ENCODE results near the gene KANK4.

The KANK4 gene

DNA sequence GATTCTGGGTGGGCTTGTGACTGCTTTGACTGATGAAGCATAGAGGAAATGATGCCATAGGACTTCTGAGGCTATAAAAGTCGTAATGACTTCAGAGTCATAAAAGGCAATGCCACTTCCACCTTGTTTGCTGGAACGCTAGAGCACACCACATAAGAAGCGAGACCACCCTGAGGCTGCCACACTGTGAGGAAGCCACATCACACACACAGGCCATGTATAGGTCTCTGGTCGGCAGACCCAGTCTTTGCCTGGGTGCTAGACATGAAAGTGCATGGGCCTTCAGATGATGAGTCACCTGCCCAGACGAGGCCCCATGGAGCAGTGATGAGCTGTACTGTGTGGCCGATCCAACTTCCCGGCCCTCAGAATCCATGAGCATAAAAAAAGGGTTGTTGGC is 14.2 kb upstream of the KANK4 start:
- TF ChIP-seq, protein P1, sequence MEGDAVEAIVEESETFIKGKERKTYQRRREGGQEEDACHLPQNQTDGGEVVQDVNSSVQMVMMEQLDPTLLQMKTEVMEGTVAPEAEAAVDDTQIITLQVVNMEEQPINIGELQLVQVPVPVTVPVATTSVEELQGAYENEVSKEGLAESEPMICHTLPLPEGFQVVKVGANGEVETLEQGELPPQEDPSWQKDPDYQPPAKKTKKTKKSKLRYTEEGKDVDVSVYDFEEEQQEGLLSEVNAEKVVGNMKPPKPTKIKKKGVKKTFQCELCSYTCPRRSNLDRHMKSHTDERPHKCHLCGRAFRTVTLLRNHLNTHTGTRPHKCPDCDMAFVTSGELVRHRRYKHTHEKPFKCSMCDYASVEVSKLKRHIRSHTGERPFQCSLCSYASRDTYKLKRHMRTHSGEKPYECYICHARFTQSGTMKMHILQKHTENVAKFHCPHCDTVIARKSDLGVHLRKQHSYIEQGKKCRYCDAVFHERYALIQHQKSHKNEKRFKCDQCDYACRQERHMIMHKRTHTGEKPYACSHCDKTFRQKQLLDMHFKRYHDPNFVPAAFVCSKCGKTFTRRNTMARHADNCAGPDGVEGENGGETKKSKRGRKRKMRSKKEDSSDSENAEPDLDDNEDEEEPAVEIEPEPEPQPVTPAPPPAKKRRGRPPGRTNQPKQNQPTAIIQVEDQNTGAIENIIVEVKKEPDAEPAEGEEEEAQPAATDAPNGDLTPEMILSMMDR (IDR thresholded peaks at IDR 0.05; ENCODE audit: control extremely low read depth, extremely low read depth, low read depth, missing control alignments) = no peak
- POLR2A ChIA-PET = no interaction called here
- no peak for DNase-seq (ENCODE audit: extremely low spot score)
- CTCF ChIA-PET = no interaction called here

DNA sequence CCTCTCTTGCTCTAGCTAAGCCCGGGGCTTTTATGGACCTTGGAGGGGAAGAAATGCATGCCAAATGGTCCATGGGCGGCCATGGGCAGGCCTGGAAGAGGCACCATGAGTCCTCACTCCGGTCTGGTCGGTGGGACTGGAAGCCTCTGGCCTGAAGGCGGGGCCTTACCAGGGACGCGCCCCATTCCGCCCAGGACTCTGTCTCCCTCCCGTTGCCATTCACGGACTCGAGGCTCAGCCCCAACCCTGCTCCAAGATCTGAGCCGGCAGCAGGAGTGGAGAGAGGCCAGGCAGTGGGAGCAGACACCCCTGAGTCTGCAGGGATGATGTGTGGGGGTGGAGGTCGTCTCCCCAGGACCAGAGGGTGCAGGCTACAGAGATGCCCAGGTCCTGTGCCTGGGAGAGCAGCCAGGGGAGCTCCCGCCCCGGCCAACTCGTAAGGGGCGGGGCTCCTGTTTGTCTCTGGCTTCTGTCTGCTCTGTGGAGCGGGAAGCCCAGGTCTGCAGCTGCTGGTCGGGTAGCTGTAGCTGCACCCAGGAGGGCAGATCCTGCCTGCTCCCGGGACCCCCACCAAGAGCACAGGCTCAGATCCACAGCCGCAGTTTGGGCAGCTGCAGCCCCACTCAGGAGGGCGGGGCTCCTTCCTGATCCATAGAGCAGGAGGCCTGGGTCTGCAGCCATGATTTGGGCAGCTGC is 8.3 kb upstream of the KANK4 start:
- ChIA-PET POLR2A (no interaction called here), CTCF (interaction anchor here (1.3 kb wide), 1 partner anchor 10 kb away, joined by 3 read pairs; no protein-coding TSS in a partner anchor)
- DNase-seq (ENCODE audit: extremely low spot score) = no peak
- TF ChIP-seq, protein P1 (IDR thresholded peaks at IDR 0.05; ENCODE audit: control extremely low read depth, extremely low read depth, low read depth, missing control alignments) = no peak

DNA sequence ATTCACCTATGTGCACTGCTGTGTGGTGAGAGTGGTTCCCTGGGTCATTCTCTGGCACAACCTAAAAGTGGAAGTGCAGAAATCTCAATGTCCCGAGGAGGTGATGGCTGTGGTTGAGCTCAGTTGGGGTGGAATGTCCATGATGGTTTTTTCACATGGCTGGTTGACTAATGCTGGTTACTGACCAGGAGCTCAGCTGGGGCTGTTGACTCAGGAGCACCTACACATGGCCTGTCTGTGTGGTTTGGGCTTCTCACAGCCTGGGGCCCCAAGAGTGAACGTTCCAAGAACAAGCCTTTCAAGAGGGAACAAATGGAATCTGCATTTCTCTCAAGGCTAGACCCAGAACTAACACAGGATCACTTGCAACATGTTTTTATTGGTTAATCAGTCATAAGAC is 6.4 kb upstream of the KANK4 start:
- CTCF ChIA-PET = interaction anchor here (1.5 kb wide), 1 partner anchor 34 kb away, joined by 3 read pairs; no protein-coding TSS in a partner anchor
- TF ChIP-seq, protein P1 (IDR thresholded peaks at IDR 0.05; ENCODE audit: control extremely low read depth, extremely low read depth, low read depth, missing control alignments) = no peak
- no peak for DNase-seq (ENCODE audit: extremely low spot score)
- POLR2A ChIA-PET = no interaction called here

DNA sequence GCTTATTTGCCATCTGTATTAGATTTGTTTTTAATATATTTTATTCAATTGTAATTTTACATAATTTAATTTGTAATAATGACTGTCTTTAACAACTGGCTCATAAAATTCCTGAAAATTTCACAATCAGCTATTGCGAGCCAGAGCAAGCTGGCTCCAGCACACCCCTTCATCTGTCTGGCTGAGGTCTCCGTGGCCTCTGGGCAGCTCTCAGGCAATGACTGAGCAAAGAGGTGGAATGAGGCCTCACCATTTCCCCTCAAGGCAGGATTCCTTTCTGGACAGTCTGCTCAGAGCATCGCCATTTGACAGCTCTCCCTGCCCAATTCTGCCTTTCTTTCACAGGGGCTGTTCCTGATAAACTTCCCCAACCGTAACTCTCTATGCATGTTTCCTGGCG is 5.8 kb upstream of the KANK4 start:
- POLR2A ChIA-PET = no interaction called here
- TF ChIP-seq, protein P1 (IDR thresholded peaks at IDR 0.05; ENCODE audit: control extremely low read depth, extremely low read depth, low read depth, missing control alignments) = no peak
- no peak for DNase-seq (ENCODE audit: extremely low spot score)
- CTCF ChIA-PET = interaction anchor here (1.2 to 1.5 kb wide), 2 partner anchors 12 to 33 kb away, joined by 3 read pairs; no protein-coding TSS in a partner anchor

DNA sequence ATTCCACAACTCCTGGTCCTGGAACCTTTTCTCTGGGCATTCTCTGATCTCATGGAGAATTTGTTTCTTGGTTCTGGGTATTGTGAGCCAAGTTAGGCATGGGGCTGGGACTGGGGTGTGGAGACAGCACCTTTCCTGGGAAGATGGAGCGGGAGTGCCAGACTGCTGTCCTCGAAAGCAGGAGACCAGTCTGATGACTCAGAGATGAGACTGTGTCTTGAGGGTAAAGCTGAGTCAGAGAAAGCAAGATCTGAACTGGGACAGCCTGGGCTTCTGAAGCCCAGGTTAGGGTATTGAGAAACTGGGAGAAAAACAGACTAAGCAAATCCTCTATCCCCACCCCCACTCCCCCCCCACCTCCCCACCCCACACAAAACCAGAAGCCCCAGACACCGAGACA is 2.2 kb upstream of the KANK4 start:
- TF ChIP-seq, protein P1 (IDR thresholded peaks at IDR 0.05; ENCODE audit: control extremely low read depth, extremely low read depth, low read depth, missing control alignments) = no peak
- ChIA-PET POLR2A (no interaction called here), CTCF (no interaction called here)
- no peak for DNase-seq (ENCODE audit: extremely low spot score)

DNA sequence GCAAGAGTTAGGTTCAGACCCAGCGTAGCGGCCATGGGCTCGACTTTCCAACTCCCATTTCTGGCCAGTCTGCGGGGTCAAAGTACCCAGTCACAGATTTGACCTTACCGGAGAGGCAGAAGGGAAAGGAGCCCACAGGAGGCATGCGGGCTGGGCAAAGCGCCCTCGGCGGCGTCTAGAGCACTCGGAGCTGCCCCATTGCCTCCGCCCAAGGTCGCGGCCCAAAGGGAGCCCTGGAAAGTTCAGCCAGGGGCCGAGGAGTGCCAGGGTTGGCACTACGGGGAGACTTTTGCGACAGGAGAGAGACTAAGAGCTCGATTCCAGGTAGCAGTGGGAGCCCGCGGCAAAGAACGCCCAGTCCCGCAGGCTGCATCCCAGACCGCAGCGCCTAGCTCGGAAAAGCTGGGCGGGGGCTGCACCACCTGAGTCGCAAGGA is 896 bp downstream of the KANK4 start:
- TF ChIP-seq, protein P1 (IDR thresholded peaks at IDR 0.05; ENCODE audit: control extremely low read depth, extremely low read depth, low read depth, missing control alignments) = no peak
- POLR2A ChIA-PET = no interaction called here
- CTCF ChIA-PET = interaction anchor here (1.2 to 1.6 kb wide), 2 partner anchors 10 to 142 kb away, joined by 3 read pairs; no protein-coding TSS in a partner anchor
- no peak for DNase-seq (ENCODE audit: extremely low spot score)
